ENCODE results near the gene KIRREL1. TPM values are rescaled to one million over a fixed set of nuclear protein-coding genes. Genes with fewer than 3 reads are reported as not detected.

Gene KIRREL1
- polyA plus RNA-seq, 1 donor from 2014 or later = 12.9 TPM

- Histone ChIP-seq H3F3A (ENCODE audit: insufficient read depth, low read length, poor library complexity, severe bottlenecking) (no peaks in the 10 kb centered on the region), H3K9me3 (ENCODE audit: low read length) (no peaks in the 10 kb centered on the region), H3K36me3 (ENCODE audit: insufficient read depth, low read length) (no peaks in the 10 kb centered on the region)
Observed at GRCh38 chr1:158094571-158094970, 101.1 kb downstream of the KIRREL1 start.

DNA sequence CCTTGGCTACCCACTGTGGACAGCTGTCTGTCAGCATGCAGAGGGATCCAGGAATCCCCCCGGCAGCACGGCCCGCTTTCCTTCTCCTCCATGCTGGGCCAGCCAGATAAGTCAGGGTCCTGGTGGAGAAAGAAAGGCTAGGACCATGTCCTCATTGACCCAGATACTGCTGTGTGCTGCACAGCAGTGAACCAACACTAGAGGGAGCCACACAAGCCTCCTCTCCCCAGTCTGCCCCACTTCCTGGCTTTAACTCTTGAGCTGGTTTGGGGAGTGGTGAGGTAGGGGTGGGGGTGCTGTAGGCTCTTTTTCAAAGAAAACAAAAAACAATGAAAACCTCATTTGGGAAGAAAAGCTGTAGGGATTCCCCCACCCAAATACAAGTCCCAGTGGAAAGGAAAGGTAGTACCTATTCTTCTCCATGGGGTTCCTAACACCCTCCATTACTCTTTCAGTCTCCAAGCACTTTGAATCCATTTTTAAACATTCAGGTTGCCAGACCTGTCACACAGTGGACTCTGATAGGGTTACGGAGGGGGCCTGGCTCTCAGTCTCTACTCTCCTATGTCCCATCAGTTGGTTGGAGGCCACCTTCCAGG, 102.4 kb downstream of the KIRREL1 start:
- TF ChIP-seq TAF1 (IDR thresholded peaks at IDR 0.05; ENCODE audit: low read depth) (no peak), CTCF (IDR thresholded peaks at IDR 0.05; ENCODE audit: poor library complexity, severe bottlenecking) (peak; percentile 37)
- H2AFZ ChIP-seq (ENCODE audit: low read depth, low read length) = no peak overlapping the region
- no peaks in the 10 kb centered on the region for H3K79me2 ChIP-seq (replicated peaks; ENCODE audit: insufficient read depth, low read length)
- H4K20me1 ChIP-seq (ENCODE audit: insufficient read depth) = no peaks in the 10 kb centered on the region
- no peak overlapping the region for H3K9ac ChIP-seq (ENCODE audit: low read length)
- no peak overlapping the region for H3K27ac ChIP-seq (ENCODE audit: low read length)
- H3K27me3 ChIP-seq (ENCODE audit: insufficient read depth, low read depth, low read length) = no peaks in the 10 kb centered on the region
- H3K9me3 ChIP-seq (ENCODE audit: low read length) = no peaks in the 10 kb centered on the region
- H3K4me3 ChIP-seq (ENCODE audit: low read length) = no peak overlapping the region
- no peaks in the 10 kb centered on the region for H3K36me3 ChIP-seq (ENCODE audit: insufficient read depth, low read length)
- H3F3A ChIP-seq (ENCODE audit: insufficient read depth, low read length, poor library complexity, severe bottlenecking) = no peaks in the 10 kb centered on the region
- H3K4me2 ChIP-seq (ENCODE audit: low read length) = no peak overlapping the region
- no peaks in the 10 kb centered on the region for H3K9me2 ChIP-seq (ENCODE audit: insufficient read depth, low read length)

More at GRCh38 chr1:158094571-158094970, 101.1 kb downstream of the KIRREL1 start:
- Histone ChIP-seq H3K27me3 (ENCODE audit: insufficient read depth, low read depth, low read length) (no peaks in the 10 kb centered on the region), H3K4me3 (ENCODE audit: low read length) (no peak overlapping the region), H3K79me2 (replicated peaks; ENCODE audit: insufficient read depth, low read length) (no peaks in the 10 kb centered on the region), H4K20me1 (ENCODE audit: insufficient read depth) (no peaks in the 10 kb centered on the region), H2AFZ (ENCODE audit: low read depth, low read length) (no peak overlapping the region), H3K9me2 (ENCODE audit: insufficient read depth, low read length) (no peaks in the 10 kb centered on the region), H3K27ac (ENCODE audit: low read length) (no peak overlapping the region), H3K9ac (ENCODE audit: low read length) (no peak overlapping the region), H3K4me2 (ENCODE audit: low read length) (no peak overlapping the region)
- TF ChIP-seq MXI1 (conservative IDR thresholded peaks at IDR 0.05; ENCODE audit: poor library complexity, severe bottlenecking) (no peak), POLR2AphosphoS5 (IDR thresholded peaks at IDR 0.05) (no peak), CTCF (IDR thresholded peaks at IDR 0.05; ENCODE audit: poor library complexity, severe bottlenecking) (no peak), EZH2 (IDR thresholded peaks at IDR 0.05; ENCODE audit: borderline replicate concordance, insufficient read depth, low read length, poor library complexity, severe bottlenecking) (no peak), EP300 (conservative IDR thresholded peaks at IDR 0.05; ENCODE audit: poor library complexity, severe bottlenecking) (no peak), REST (IDR thresholded peaks at IDR 0.05; ENCODE audit: borderline replicate concordance) (no peak), SMC3 (conservative IDR thresholded peaks at IDR 0.05; ENCODE audit: poor library complexity) (no peak)

Measured in neural cell (in vitro differentiated cells).